GM21526 (cell line): ENCODE data around the gene ADNP.
A peak's percentile ranks its signal among the peaks of the same experiment; 100 is the strongest.

ENCODE experiments used
- ATAC-seq: cut with Tn5 transposase; IDR thresholded peaks from one replicate; pipeline ENCODE4 v1.9.1; 2021; ENCODE audit warnings: moderate library complexity; ENCODE audit not compliant: unreplicated experiment, low FRiP score

The ADNP gene

DNA sequence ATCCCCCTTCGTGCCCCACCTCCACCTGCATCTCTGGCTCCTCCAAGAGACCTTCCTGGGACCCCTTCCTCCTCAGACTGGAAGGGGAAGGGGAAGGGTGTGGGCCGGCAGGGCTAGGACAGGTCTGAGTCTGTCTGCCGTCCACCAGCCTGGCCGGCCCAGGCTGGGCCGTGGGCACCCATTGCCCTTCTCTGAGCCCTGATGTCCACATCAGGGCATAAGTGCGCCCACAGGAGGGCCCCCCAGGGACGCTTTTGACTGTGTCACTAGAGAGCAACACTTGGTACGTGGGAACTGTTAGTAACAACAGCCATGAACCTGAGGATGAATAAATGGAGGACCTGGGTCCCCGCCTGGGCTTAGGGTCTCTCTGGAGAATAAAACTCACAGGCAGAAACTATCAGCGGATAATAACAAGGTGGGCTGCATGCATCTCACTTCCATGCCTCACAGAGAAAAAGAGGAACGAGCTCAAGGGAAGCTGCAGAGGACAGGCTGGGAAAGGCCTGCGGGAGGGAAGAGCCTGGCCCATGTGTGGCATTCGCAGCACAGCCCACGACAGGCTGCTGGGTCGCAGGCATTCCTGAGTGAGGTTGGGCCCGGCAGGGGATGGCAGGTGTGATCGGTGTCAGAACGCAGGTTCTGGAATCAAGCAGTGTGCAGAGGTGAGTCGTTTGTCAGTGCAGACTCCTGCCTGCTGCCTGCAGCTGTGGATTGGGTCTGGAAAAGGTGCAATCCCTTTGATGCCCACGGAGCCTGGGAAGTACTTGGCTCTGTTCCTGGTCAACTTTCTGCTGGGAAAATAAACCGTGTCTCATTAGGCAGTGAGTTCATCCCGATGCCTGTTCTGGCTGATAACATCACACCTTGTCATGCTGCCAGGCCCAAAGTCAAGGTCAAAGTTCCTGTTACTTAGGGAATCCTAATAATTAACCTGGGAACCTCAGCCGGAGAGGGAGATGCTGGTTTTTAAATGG lies 75.5 kb downstream of the ADNP start:
- no peak for ATAC-seq

- ATAC-seq, result no peak
These were observed 76.6 kb downstream of the ADNP start for GRCh38 chr20:50854506-50855249.

DNA sequence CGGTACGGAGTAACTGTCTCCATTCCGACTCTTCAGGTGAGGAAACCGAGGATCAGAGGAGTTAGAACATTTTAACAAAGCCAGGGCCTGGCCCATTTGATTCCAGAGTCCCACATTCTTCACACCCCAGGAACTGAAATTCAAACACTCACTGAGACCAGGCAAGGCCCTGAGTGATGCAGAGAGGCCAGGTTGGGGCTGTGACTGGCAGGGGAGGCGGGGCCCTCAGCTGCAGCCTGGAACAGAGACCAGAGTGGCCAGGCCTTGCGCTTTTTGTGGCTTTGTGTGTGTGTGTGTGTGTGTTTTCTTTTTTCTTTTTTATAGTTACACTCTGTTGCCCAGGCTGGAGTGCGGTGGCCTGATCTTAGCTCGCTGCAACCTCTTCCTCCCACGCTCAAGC lies 79.2 kb downstream of the ADNP start:
- ATAC-seq, result no peak

DNA sequence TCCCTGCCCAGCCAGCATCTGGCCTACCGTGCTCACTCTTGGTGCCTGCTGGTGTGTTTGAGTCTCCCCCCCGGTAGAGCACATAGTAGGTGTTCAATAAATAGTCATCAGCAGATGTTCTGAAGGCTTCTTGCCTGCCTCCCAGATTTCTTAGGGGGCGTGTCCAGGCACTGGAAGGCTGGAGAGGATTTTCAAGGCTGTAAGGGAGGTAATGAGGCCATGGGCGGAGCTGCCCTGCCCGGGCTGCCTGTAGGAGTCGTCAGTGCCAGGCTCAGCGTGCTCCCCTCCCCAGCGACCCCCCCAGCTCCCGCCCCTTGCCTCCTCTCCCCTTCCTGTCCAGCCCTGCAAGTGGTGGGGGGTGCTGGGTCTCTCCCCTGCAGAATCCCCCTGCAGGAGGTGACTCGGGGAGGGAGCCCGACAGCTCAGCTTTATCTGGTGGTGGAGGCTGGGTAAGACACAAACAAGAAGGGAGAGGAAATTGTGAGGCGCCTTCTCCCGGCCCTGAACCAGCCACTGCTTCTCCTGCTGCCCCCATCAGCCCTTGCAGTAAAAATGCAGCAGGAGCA lies 80.4 kb downstream of the ADNP start:
- no peak for ATAC-seq

DNA sequence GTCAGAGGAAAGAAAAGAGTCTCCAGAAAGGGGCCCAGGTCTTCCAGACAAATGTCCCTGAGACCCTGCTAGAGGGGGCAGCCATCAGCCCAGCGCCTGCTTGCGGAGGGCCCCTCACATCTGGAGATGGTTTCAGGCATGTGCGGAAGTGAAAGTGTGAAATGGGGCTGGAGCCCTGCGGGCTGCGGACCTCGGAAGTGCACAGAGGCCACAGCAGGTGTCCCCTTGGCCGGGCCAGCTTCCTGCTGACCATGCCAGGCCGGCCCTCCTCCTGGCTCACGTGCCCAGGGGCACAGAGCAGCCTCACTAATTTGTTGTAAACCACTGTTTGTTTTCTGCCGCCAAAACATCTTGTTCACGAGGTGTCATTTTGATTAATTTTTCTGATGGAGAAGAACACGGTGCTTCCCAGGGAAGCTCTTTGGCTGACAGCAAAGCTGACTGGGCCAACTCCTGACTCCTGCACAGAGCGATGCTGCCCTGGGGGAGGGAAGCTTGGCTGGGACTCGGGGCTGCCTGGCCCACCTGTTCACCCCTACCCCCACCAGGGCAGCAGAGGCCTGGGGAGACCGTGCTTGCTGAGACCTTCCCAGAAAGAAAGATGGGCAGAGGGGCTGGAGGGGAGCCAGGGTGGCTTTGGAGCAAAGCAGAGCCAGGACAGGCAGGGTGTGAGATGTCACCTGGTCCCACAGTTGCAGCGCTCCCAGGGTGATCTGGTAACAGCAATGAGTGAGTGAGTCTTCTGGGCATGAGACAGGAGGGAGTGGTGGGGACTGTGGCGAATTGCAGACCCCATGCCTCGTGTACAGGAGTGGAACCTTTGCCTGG lies 82.2 kb downstream of the ADNP start:
- no peak for ATAC-seq

- no peak for ATAC-seq
These were observed 82.9 kb downstream of the ADNP start for GRCh38 chr20:50848341-50848808.

- no peak for ATAC-seq
These were observed 85.5 kb downstream of the ADNP start for GRCh38 chr20:50845566-50846215.

DNA sequence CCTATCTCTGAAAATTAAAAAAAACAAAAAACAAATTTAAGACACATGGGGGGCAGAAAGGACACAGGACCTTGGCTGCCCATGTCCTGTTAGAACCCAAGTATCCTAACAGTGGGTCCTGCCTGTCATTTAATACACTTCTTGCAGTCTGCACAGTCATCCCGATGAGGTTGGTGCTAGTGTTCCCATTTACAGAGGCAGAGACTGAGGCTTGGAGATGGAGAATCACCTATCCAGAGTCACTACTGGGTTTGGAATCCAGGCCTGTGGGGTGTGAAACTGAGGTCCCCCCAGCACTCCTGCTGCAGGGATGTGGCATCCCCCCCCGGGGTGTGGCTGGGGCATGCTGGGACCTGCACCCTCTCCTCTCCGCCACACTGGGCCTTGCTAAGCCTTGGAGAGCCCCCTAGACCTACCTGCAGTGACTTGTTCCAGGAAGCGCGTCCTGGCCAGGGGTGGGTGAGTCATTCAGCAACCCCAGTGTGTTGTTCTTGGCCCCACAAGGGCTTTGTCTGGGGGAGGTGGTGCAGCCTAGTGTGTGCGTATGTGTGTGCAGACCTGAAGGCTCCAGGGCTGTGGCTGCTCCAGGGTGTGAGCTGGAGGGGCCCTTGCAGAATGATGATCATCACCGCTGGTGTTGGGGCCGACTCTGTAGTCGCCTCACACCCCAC lies 86.7 kb downstream of the ADNP start:
- ATAC-seq, result peak; percentile 84

GRCh38 chr20:50843331-50844276 lies 87.6 kb downstream of the ADNP start:
- no peak for ATAC-seq

- ATAC-seq, result no peak
These were observed 88.4 kb downstream of the ADNP start for GRCh38 chr20:50842821-50843220.
